Mucosa of stomach (tissue), 1 donor: Measurements from ENCODE around the gene C17orf78.
"Not testable (repeated sequence)": the region's sequence is repeated elsewhere in the genome, so short reads cannot be mapped to it uniquely, and the experiment has no call there.

Source experiments
- H3K27me3 ChIP-seq: one replicate; pipeline ENCODE4 v1.7.0; 2013; ENCODE audit warnings: mild to moderate bottlenecking, low read length; ENCODE audit not compliant: control insufficient read depth, insufficient read depth
- H3K36me3 ChIP-seq: one replicate; pipeline ENCODE4 v1.7.0; 2013; ENCODE audit warnings: low read length; ENCODE audit not compliant: control insufficient read depth, insufficient read depth
- H3K4me1 ChIP-seq: one replicate; pipeline ENCODE4 v1.7.0; 2013; ENCODE audit warnings: mild to moderate bottlenecking, low read length; ENCODE audit not compliant: control insufficient read depth, insufficient read depth
- H3K4me3 ChIP-seq: one replicate; pipeline ENCODE4 v1.7.0; 2013; ENCODE audit warnings: low read length
- H3K9ac ChIP-seq: one replicate; pipeline ENCODE4 v1.7.0; 2013; ENCODE audit warnings: mild to moderate bottlenecking, low read length, moderate library complexity
- H3K9me3 ChIP-seq: one replicate; pipeline ENCODE4 v1.7.0; 2013; ENCODE audit warnings: mild to moderate bottlenecking, low read length, moderate library complexity; ENCODE audit not compliant: control insufficient read depth
- donor health status: Pancreatic carcinoma.

Gene C17orf78

DNA sequence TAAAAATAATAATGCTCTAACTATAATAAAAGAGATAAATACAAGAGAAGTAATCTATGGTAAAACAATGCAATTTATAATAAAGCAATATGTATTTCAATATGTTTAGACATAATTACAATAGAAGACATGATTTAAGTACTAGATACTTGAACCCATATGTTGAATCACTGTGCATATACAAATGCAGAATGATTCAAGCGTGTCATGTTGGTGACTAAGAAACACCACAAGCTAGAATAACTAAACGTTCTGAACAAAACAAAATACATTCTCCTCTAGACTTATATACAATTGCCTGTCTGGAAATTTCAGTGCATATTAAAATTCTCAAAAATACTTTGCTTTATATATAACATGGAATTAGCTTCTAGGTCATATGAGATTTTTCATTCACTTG is 42.1 kb downstream of the C17orf78 start:
- Histone ChIP-seq H3K9me3 (no peaks in the 10 kb centered on the region), H3K4me3 (no peak overlapping the region), H3K4me1 (no peaks in the 10 kb centered on the region), H3K9ac (no peak overlapping the region), H3K27me3 (no peaks in the 10 kb centered on the region), H3K36me3 (no peaks in the 10 kb centered on the region)

GRCh38 chr17:37422971-37423625 is 47.3 kb downstream of the C17orf78 start:
- no peaks in the 10 kb centered on the region for H3K4me1 ChIP-seq
- no peak overlapping the region for H3K9ac ChIP-seq
- H3K4me3 ChIP-seq, result no peak overlapping the region
- no peaks in the 10 kb centered on the region for H3K27me3 ChIP-seq
- no peaks in the 10 kb centered on the region for H3K9me3 ChIP-seq
- no peaks in the 10 kb centered on the region for H3K36me3 ChIP-seq

DNA sequence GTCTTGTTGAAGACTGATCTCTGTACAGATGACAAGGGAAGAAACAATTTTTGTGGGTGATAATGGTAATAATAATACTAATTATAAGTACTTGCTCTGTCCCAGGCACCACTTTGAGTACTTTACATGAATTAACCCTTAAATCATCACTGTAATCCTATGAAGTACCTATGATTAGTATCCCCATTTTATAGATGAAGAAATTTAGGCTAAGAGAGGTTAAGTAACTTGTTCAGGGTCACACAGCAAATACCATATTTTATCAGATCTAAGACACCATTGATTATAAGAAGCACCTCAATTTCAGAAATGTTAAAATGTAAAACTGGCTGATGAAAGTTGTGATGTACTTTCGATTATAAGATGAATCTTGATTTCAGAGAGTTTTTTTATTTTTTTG is 49.5 kb downstream of the C17orf78 start:
- no peaks in the 10 kb centered on the region for H3K36me3 ChIP-seq
- H3K4me1 ChIP-seq, result no peaks in the 10 kb centered on the region
- no peaks in the 10 kb centered on the region for H3K9me3 ChIP-seq
- H3K9ac ChIP-seq, result no peak overlapping the region
- H3K27me3 ChIP-seq, result no peaks in the 10 kb centered on the region
- no peak overlapping the region for H3K4me3 ChIP-seq

DNA sequence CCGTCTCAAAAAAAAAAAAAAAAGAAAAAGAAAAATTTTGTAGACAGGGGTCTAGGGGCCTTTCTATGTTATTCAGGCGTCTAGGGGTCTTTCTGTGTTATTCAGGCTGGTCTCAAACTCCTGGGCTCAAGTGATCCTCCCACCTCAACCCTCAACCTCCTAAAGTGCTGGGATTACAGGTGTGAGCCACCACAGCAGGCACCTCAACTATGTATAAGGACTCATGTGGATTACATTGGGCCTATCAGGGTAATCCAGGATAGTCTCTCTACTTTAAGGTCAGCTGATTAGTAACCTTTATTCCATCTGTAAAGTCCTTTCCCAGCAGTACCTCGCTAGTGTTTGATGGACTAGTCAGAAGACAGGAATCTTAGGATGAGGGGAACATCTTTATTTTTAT is 53.3 kb downstream of the C17orf78 start:
- H3K27me3 ChIP-seq, result no peaks in the 10 kb centered on the region
- H3K9me3 ChIP-seq, result no peaks in the 10 kb centered on the region
- H3K4me1 ChIP-seq, result no peaks in the 10 kb centered on the region
- no peak overlapping the region for H3K4me3 ChIP-seq
- no peak overlapping the region for H3K9ac ChIP-seq
- H3K36me3 ChIP-seq, result no peaks in the 10 kb centered on the region

DNA sequence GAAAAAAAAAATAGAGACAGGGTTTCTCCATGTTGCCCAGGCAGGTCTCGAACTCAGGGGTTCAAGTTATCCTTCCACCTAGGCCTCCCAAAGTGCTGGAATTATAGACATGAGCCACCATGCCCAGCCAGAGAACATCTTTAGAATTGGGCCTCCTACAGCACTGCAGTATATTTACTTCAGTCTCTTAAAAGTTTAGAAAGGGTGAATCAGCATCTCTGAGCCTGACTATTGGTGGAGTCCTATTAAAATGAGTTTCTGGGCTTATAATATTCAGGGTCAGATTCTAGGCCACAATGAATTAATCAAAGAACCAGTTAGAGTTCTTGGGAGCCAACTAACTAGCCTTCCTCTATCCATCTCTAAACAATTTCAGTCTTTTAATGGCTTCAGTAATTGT is 53.7 kb downstream of the C17orf78 start:
- H3K4me3 ChIP-seq, result no peak overlapping the region
- H3K9ac ChIP-seq, result no peak overlapping the region
- no peaks in the 10 kb centered on the region for H3K9me3 ChIP-seq
- no peaks in the 10 kb centered on the region for H3K27me3 ChIP-seq
- H3K4me1 ChIP-seq, result no peaks in the 10 kb centered on the region
- H3K36me3 ChIP-seq, result no peaks in the 10 kb centered on the region

DNA sequence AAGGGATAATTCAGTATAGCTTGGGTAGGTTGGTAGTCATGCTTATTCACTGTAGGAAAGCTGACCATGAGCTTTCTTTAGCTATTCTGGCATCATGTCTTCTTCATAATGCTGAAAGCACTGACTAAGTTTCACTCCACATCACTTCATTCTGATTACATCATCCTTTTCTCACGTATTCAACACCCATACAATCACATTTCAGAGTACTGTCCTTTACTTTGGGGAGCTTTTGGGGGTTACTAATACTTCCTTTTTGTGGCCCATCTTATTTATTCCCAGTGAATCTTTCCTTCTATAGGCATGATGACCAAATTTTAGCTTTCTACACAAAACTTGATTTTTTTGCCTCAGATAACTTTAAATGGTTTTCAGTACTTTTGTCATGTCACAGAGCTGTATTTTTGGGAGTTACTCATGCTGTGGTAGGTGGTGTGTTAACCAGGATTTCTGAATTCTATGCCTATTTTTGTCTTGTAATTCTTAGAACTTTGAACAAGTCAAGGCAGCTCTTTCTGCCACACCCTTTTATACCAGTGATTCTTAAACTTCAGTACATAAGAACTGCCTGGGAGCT is 54.4 kb downstream of the C17orf78 start:
- Histone ChIP-seq H3K9me3 (no peaks in the 10 kb centered on the region), H3K36me3 (no peaks in the 10 kb centered on the region), H3K4me1 (no peaks in the 10 kb centered on the region), H3K27me3 (no peaks in the 10 kb centered on the region), H3K9ac (no peak overlapping the region), H3K4me3 (no peak overlapping the region)

DNA sequence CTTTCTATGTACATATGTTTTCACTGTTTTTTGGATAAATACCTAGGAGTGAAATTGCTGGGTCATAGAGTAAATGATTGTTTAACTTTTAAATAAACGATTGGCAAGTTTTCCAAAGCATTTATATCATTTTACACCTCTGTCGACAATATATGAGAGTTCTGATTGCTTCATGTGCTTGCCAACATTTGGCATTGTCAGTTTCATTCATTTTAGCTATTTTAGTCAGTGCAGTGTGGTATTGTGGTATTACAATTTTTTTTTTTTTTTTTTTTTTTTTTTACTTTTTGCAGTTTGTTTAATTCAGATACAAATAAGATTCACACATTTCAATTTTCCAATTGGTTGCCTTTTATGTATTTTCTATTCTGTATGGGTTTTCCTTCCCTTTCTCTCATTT is 56.9 kb downstream of the C17orf78 start:
- H3K9ac ChIP-seq, result no peak overlapping the region
- no peaks in the 10 kb centered on the region for H3K27me3 ChIP-seq
- H3K36me3 ChIP-seq, result no peaks in the 10 kb centered on the region
- H3K4me3 ChIP-seq, result no peak overlapping the region
- no peaks in the 10 kb centered on the region for H3K9me3 ChIP-seq
- no peaks in the 10 kb centered on the region for H3K4me1 ChIP-seq

- peaks cover 5% of the 10 kb centered on the region for H3K36me3 ChIP-seq
Observed at GRCh38 chr17:37438141-37438540, 62.4 kb downstream of the C17orf78 start.

GRCh38 chr17:37440424-37440823 is 64.6 kb downstream of the C17orf78 start:
- H3K27me3 ChIP-seq, result no peaks in the 10 kb centered on the region
- H3K4me1 ChIP-seq, result no peaks in the 10 kb centered on the region
- H3K9ac ChIP-seq, result no peak overlapping the region
- peaks cover 5% of the 10 kb centered on the region for H3K36me3 ChIP-seq
- no peak overlapping the region for H3K4me3 ChIP-seq
- no peaks in the 10 kb centered on the region for H3K9me3 ChIP-seq

More at GRCh38 chr17:37438141-37438540, 62.4 kb downstream of the C17orf78 start:
- no peaks in the 10 kb centered on the region for H3K4me1 ChIP-seq
- no peak overlapping the region for H3K4me3 ChIP-seq
- H3K9ac ChIP-seq, result no peak overlapping the region
- H3K9me3 ChIP-seq, result no peaks in the 10 kb centered on the region
- no peaks in the 10 kb centered on the region for H3K27me3 ChIP-seq

- not testable (repeated sequence) for H3K4me3 ChIP-seq, H3K36me3 ChIP-seq, H3K9me3 ChIP-seq, H3K27me3 ChIP-seq, H3K4me1 ChIP-seq, H3K9ac ChIP-seq
Observed at GRCh38 chr17:37441369-37442014, 65.7 kb downstream of the C17orf78 start.
